ENCODE measurements around the gene POMT1.

GRCh38 chr9:131555841-131556673 lies 53.3 kb downstream of the POMT1 start:
- no peak for TF ChIP-seq ZFP3 (CRISPR knock-in tag; IDR thresholded peaks at IDR 0.05)
- no peak for TF ChIP-seq RARB (CRISPR knock-in tag; IDR thresholded peaks at IDR 0.05)
- TF ChIP-seq PPARA (CRISPR knock-in tag; IDR thresholded peaks at IDR 0.05; ENCODE audit: borderline replicate concordance), result no peak
- TF ChIP-seq CSRNP3 (CRISPR knock-in tag; IDR thresholded peaks at IDR 0.05), result no peak
- no peak for TF ChIP-seq TCF4 (CRISPR knock-in tag; IDR thresholded peaks at IDR 0.05; ENCODE audit: borderline replicate concordance)
- no peak for TF ChIP-seq ARNTL (CRISPR knock-in tag; IDR thresholded peaks at IDR 0.05; ENCODE audit: borderline replicate concordance, low read depth)
- no peak for TF ChIP-seq BACH2 (CRISPR knock-in tag; IDR thresholded peaks at IDR 0.05; ENCODE audit: borderline replicate concordance)
- TF ChIP-seq ZFP30 (CRISPR knock-in tag; IDR thresholded peaks at IDR 0.05), result no peak
- TF ChIP-seq TSHZ2 (CRISPR knock-in tag; IDR thresholded peaks at IDR 0.05), result no peak
- no peak for TF ChIP-seq ZNF8 (CRISPR knock-in tag; IDR thresholded peaks at IDR 0.05)
